ENCODE data around the gene AMER2.

GRCh38 chr13:25175431-25175830 lies 3.3 kb upstream of the AMER2 start:
- TF ChIP-seq, protein P1, sequence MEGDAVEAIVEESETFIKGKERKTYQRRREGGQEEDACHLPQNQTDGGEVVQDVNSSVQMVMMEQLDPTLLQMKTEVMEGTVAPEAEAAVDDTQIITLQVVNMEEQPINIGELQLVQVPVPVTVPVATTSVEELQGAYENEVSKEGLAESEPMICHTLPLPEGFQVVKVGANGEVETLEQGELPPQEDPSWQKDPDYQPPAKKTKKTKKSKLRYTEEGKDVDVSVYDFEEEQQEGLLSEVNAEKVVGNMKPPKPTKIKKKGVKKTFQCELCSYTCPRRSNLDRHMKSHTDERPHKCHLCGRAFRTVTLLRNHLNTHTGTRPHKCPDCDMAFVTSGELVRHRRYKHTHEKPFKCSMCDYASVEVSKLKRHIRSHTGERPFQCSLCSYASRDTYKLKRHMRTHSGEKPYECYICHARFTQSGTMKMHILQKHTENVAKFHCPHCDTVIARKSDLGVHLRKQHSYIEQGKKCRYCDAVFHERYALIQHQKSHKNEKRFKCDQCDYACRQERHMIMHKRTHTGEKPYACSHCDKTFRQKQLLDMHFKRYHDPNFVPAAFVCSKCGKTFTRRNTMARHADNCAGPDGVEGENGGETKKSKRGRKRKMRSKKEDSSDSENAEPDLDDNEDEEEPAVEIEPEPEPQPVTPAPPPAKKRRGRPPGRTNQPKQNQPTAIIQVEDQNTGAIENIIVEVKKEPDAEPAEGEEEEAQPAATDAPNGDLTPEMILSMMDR (IDR thresholded peaks at IDR 0.05; ENCODE audit: low read depth, low read length): no peak
- TF ChIP-seq EZH2phosphoT487 (IDR thresholded peaks at IDR 0.05; ENCODE audit: low read depth): no peak
